GM19043 (cell line): Measurements from ENCODE around the gene USP10.
A peak's percentile ranks its signal among the peaks of the same experiment; 100 is the strongest.
"Not testable (repeated sequence)": the region's sequence is repeated elsewhere in the genome, so short reads cannot be mapped to it uniquely, and the experiment has no call there.

ENCODE experiments used
- ATAC-seq: cut with Tn5 transposase; IDR thresholded peaks from one replicate; pipeline ENCODE4 v1.9.1; 2021; ENCODE audit warnings: low read depth; ENCODE audit not compliant: unreplicated experiment

USP10 gene

GRCh38 chr16:84746231-84746630 is 46.4 kb downstream of the USP10 start:
- no peak for ATAC-seq

- ATAC-seq: no peak
Measured at GRCh38 chr16:84746875-84747274, 47.1 kb downstream of the USP10 start.

- not testable (repeated sequence) for ATAC-seq
Measured at GRCh38 chr16:84748247-84748646, 48.4 kb downstream of the USP10 start.

GRCh38 chr16:84749072-84749471 is 49.3 kb downstream of the USP10 start:
- no peak for ATAC-seq

GRCh38 chr16:84749815-84750214 is 50.0 kb downstream of the USP10 start:
- no peak for ATAC-seq

GRCh38 chr16:84750575-84750974 is 50.8 kb downstream of the USP10 start:
- ATAC-seq: no peak

- no peak for ATAC-seq
Measured at GRCh38 chr16:84751241-84751640, 51.4 kb downstream of the USP10 start.

GRCh38 chr16:84751947-84752346 is 52.1 kb downstream of the USP10 start:
- ATAC-seq: no peak

- ATAC-seq: no peak
Measured at GRCh38 chr16:84752600-84752999, 52.8 kb downstream of the USP10 start.

GRCh38 chr16:84753412-84754326 is 53.9 kb downstream of the USP10 start:
- ATAC-seq: no peak

GRCh38 chr16:84754353-84754856 is 54.6 kb downstream of the USP10 start:
- ATAC-seq: peak; percentile 47

- no peak for ATAC-seq
Measured at GRCh38 chr16:84754956-84755672, 55.3 kb downstream of the USP10 start.

GRCh38 chr16:84756830-84757229 is 57.0 kb downstream of the USP10 start:
- ATAC-seq: no peak

- no peak for ATAC-seq
Measured at GRCh38 chr16:84758627-84759026, 58.8 kb downstream of the USP10 start.

GRCh38 chr16:84759061-84759460 is 59.3 kb downstream of the USP10 start:
- no peak for ATAC-seq

- ATAC-seq: no peak
Measured at GRCh38 chr16:84759906-84760305, 60.1 kb downstream of the USP10 start.

- no peak for ATAC-seq
Measured at GRCh38 chr16:84761448-84762368, 61.9 kb downstream of the USP10 start.

GRCh38 chr16:84763164-84763563 is 63.4 kb downstream of the USP10 start:
- ATAC-seq: no peak

- ATAC-seq: no peak
Measured at GRCh38 chr16:84763629-84764028, 63.8 kb downstream of the USP10 start.

- no peak for ATAC-seq
Measured at GRCh38 chr16:84764970-84765369, 65.2 kb downstream of the USP10 start.
